ENCODE measurements around the gene PGM3.

The PGM3 gene

GRCh38 chr6:83119742-83120300 is 73.2 kb downstream of the PGM3 start:
- Histone ChIP-seq H3K4me1 (ENCODE audit: insufficient read depth, insufficient read length) (no peaks in the 10 kb centered on the region), H3K4me3 (ENCODE audit: insufficient read length, low read depth) (no peak overlapping the region), H3K9ac (ENCODE audit: insufficient read length, low read depth) (no peak overlapping the region), H3K9me3 (ENCODE audit: insufficient read depth, low read length) (no peaks in the 10 kb centered on the region), H3K36me3 (ENCODE audit: insufficient read depth, insufficient read length, low read length) (no peaks in the 10 kb centered on the region), H3K27me3 (ENCODE audit: insufficient read depth, insufficient read length) (no peaks in the 10 kb centered on the region)
- no peak for DNase-seq (ENCODE audit: low read depth, low spot score)
- TF ChIP-seq ZNF274 (IDR thresholded peaks at IDR 0.05; ENCODE audit: low read depth, low read length) (no peak), YY1 (IDR thresholded peaks at IDR 0.05; ENCODE audit: insufficient read depth, insufficient read length) (no peak), SUZ12 (IDR thresholded peaks at IDR 0.05; ENCODE audit: extremely low read depth, insufficient read depth, insufficient read length) (no peak)

GRCh38 chr6:83117802-83118201 is 75.3 kb downstream of the PGM3 start:
- Histone ChIP-seq H3K27me3 (ENCODE audit: insufficient read depth, insufficient read length) (no peaks in the 10 kb centered on the region), H3K4me1 (ENCODE audit: insufficient read depth, insufficient read length) (no peaks in the 10 kb centered on the region), H3K36me3 (ENCODE audit: insufficient read depth, insufficient read length, low read length) (no peaks in the 10 kb centered on the region), H3K4me3 (ENCODE audit: insufficient read length, low read depth) (no peak overlapping the region), H3K9me3 (ENCODE audit: insufficient read depth, low read length) (no peaks in the 10 kb centered on the region), H3K9ac (ENCODE audit: insufficient read length, low read depth) (no peak overlapping the region)
- TF ChIP-seq SUZ12 (IDR thresholded peaks at IDR 0.05; ENCODE audit: extremely low read depth, insufficient read depth, insufficient read length) (no peak), ZNF274 (IDR thresholded peaks at IDR 0.05; ENCODE audit: low read depth, low read length) (no peak), YY1 (IDR thresholded peaks at IDR 0.05; ENCODE audit: insufficient read depth, insufficient read length) (no peak)
- no peak for DNase-seq (ENCODE audit: low read depth, low spot score)

Measured in NT2/D1 (cell line).